Endothelial cell of umbilical vein (primary cell): ENCODE results near the gene ZFHX2. TPM values are rescaled to one million over a fixed set of nuclear protein-coding genes. Genes with fewer than 3 reads are reported as not detected.
"Not testable (repeated sequence)": the region's sequence is repeated elsewhere in the genome, so short reads cannot be mapped to it uniquely, and the experiment has no call there.

ENCODE experiments used
- BruUV-seq: library from RNA; stranded (reverse); fragments of 400-500 nt; replicated peaks from 2 replicates; lab custom pipeline; 2021; lab: Mats Ljungman, UMichigan
- CTCF ChIA-PET: fragments of 300-600, 350-600 bp; sonication (Branson Sonifier 250); formaldehyde crosslinking; loops from one replicate; lab custom pipeline; 2021; ENCODE audit warnings: antibody characterized with exemption, inconsistent platforms; lab: Charles Lee
- POLR2A ChIA-PET: fragments of 300-600, 350-600 bp; sonication (Branson Sonifier 250); formaldehyde crosslinking; loops from one replicate; lab custom pipeline; 2021; ENCODE audit warnings: antibody characterized with exemption, inconsistent platforms; lab: Charles Lee
- DNase-seq: peaks from one replicate; pipeline ENCODE4 v3.0.0-alpha.2; 2011; ENCODE audit warnings: low read depth, low spot score
- FAIRE-seq: peaks from 2 replicates; lab custom pipeline; 2011; peaks lifted over from hg19 to GRCh38; lab: Jason Lieb, UNC
- H2AFZ ChIP-seq: 2 replicates; pipeline ENCODE4 v1.6.0; 2012; ENCODE audit warnings: low read depth, low read length, control low read depth, inconsistent platforms
- H3K27ac ChIP-seq: 2 replicates; pipeline ENCODE4 v1.5.1; 2011; ENCODE audit warnings: low read depth, mild to moderate bottlenecking, control low read depth, low read length, moderate library complexity; ENCODE audit not compliant: insufficient read depth
- H3K27me3 ChIP-seq, 2 experiments: 2 replicates each; pipeline versions ENCODE4 v1.6.0 to v1.6.1; 2011; ENCODE audit warnings: low read length in 2 of 2, mixed read lengths in 1 of 2; ENCODE audit not compliant: control insufficient read depth in 2 of 2, insufficient read depth in 2 of 2
- H3K36me3 ChIP-seq, 2 experiments: 2 replicates in 1 of 2; 3 replicates in 1 of 2; pipeline ENCODE4 v1.5.1; 2011; ENCODE audit warnings: low read length in 2 of 2, mild to moderate bottlenecking in 1 of 2, moderate library complexity in 1 of 2; ENCODE audit not compliant: control insufficient read depth in 2 of 2, insufficient read depth in 2 of 2; ENCODE audit errors: extremely low read depth in 1 of 2
- H3K4me1 ChIP-seq: 3 replicates; pipeline ENCODE4 v1.5.1; 2011; ENCODE audit warnings: mild to moderate bottlenecking, low read length; ENCODE audit not compliant: control insufficient read depth, insufficient read depth; ENCODE audit errors: extremely low read depth
- H3K4me2 ChIP-seq: 2 replicates; pipeline ENCODE4 v1.6.1; 2011; ENCODE audit warnings: low read length, control low read depth, mixed read lengths; ENCODE audit not compliant: insufficient read depth
- H3K4me3 ChIP-seq, 3 experiments: fragments of 200-600 bp in 1 of 3; sonication (generic), shearing (Covaris generic) in 1 of 3; replicated peaks in 1 of 3; 2 replicates each; pipeline ENCODE4 v1.5.1; 2011 to 2016; ENCODE audit warnings: control low read depth in 3 of 3, low read length in 3 of 3, mild to moderate bottlenecking in 2 of 3, inconsistent platforms in 1 of 3, low read depth in 1 of 3, moderate library complexity in 1 of 3; ENCODE audit not compliant: insufficient read depth in 1 of 3
- H3K79me2 ChIP-seq: 2 replicates; pipeline ENCODE4 v1.6.0; 2012; ENCODE audit warnings: low read length, inconsistent platforms; ENCODE audit not compliant: control insufficient read depth, insufficient read depth
- H3K9ac ChIP-seq: replicated peaks from 2 replicates; pipeline ENCODE3; 2011; ENCODE audit warnings: low read length, control low read depth; ENCODE audit not compliant: insufficient read depth; ENCODE audit errors: extremely low read depth
- H3K9me1 ChIP-seq: replicated peaks from 3 replicates; pipeline ENCODE4 v1.6.0; 2011; ENCODE audit warnings: mild to moderate bottlenecking, low read length; ENCODE audit not compliant: control insufficient read depth, insufficient read depth; ENCODE audit errors: extremely low read depth
- H3K9me3 ChIP-seq: replicated peaks from 2 replicates; pipeline ENCODE4 v1.5.1; 2012; ENCODE audit warnings: low read length, inconsistent platforms; ENCODE audit not compliant: control insufficient read depth, insufficient read depth
- H4K20me1 ChIP-seq: replicated peaks from 2 replicates; pipeline ENCODE3; 2011; ENCODE audit warnings: mild to moderate bottlenecking, low read length; ENCODE audit not compliant: control insufficient read depth, insufficient read depth; ENCODE audit errors: extremely low read depth
- CTCF ChIP-seq, 2 donors: IDR thresholded peaks; 1 replicate in 1 of 2; 2 replicates in 1 of 2; pipeline ENCODE4 v1.5.1; 2011; ENCODE audit warnings: low read length in 2 of 2, mild to moderate bottlenecking in 2 of 2, moderate library complexity in 2 of 2, control low read depth in 1 of 2, inconsistent platforms in 1 of 2, low read depth in 1 of 2; ENCODE audit not compliant: insufficient read depth in 1 of 2; ENCODE audit errors: extremely low read depth in 1 of 2
- EZH2 ChIP-seq: IDR thresholded peaks from 2 replicates; pipeline ENCODE4 v1.6.1; 2012; ENCODE audit warnings: borderline replicate concordance, low read depth, mild to moderate bottlenecking, moderate library complexity, low read length, inconsistent platforms; ENCODE audit not compliant: severe bottlenecking
- FOS ChIP-seq: IDR thresholded peaks from 2 replicates; pipeline ENCODE4 v1.6.1; 2011; ENCODE audit warnings: mild to moderate bottlenecking, low read length, moderate library complexity, borderline replicate concordance; ENCODE audit not compliant: insufficient read depth
- GATA2 ChIP-seq: IDR thresholded peaks from 2 replicates; pipeline ENCODE4 v1.7.0; 2011; ENCODE audit warnings: low read depth, mild to moderate bottlenecking, moderate library complexity, mixed read lengths, low read length; ENCODE audit not compliant: insufficient read length, insufficient read depth
- JUN ChIP-seq: IDR thresholded peaks from 2 replicates; pipeline ENCODE4 v1.6.1; 2011; ENCODE audit warnings: borderline replicate concordance, low read depth; ENCODE audit not compliant: insufficient read length, insufficient read depth
- MYC ChIP-seq: IDR thresholded peaks from one replicate; pipeline ENCODE4 v1.6.1; 2011; ENCODE audit warnings: mild to moderate bottlenecking, low read depth, low read length
- POLR2A ChIP-seq: IDR thresholded peaks from 2 replicates; pipeline ENCODE4 v1.6.1; 2012; ENCODE audit warnings: low read depth, mild to moderate bottlenecking, control low read depth, low read length
- POLR2AphosphoS5 ChIP-seq: IDR thresholded peaks from 2 replicates; pipeline ENCODE4 v1.6.1; 2012; ENCODE audit warnings: low read depth, mild to moderate bottlenecking, control low read depth, low read length, moderate library complexity; ENCODE audit not compliant: insufficient read depth
- dilution Hi-C: fragments of 300-500 bp; cut with MboI; formaldehyde crosslinking; loops from one replicate; pipeline ENCODE4 v1.15.0; 2019; ENCODE audit warnings: low sequenced_read_pairs; ENCODE audit not compliant: extremely low pct_ligation_motif_present
- intact Hi-C: fragments of 100-400 bp; cut with micrococcal nuclease; formaldehyde crosslinking; loops from one replicate; pipeline ENCODE4 v1.10.0; 2022
- polyA plus RNA-seq, 4 experiments: library from polyadenylated mRNA; depleted of rRNA in 3 of 4; stranded (reverse) in 3 of 4; unstranded in 1 of 4; fragments of >200 nt; gene quantifications; 2 replicates each; pipeline versions ENCODE4 v1.2.1 to v1.2.3, GENCODE V29; 2011 to 2012; ENCODE audit warnings: missing spikeins in 1 of 4
- total RNA-seq: library from RNA; stranded (reverse); gene quantifications from 2 replicates; pipeline ENCODE4 v1.2.3, GENCODE V29; 2021
- TF ChIP-seq, protein P1 (sequence below): IDR thresholded peaks from 2 replicates; pipeline ENCODE4 v1.6.1; 2011; ENCODE audit not compliant: insufficient read depth, insufficient read length

ZFHX2 gene
- total and polyA plus RNA-seq, 2 donors (not counting 3 experiments of a cell fraction or from before 2014, with no cell fraction given) = 0.25 to 2.3 TPM

DNA sequence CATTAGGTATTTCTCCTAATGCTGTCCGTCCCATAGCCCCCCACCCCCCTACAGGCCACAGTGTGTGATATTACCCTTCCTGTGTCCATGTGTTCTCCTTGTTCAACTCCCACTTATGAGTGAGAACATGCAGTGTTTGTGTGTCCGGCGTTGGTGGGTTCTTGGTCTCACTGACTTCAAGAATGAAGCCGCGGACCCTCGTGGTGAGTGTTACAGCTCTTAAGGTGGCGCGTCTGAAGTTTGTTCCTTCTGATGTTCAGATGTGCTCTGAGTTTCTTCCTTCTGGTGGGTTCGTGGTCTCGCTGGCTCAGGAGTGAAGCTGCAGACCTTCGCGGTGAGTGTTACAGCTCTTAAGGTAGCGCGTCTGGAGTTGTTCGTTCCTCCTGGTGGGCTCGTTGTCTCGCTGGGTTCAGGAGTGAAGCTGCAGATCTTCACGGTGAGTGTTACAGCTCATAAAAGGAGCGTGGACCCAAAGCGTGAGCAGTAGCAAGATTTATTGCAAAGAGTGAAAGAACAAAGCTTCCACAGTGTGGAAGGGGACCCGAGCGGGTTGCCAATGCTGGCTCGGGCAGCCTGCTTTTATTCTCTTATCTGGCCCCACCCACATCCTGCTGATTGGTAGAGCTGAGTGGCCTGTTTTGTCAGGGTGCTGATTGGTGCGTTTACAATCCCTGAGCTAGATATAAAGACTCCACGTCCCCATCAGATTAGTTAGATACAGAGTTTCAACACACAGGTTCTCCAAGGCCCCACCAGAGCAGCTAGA lies 32.4 kb upstream of the ZFHX2 start:
- DNase-seq, H3K4me1 ChIP-seq, intact Hi-C loops, H3K4me3 ChIP-seq, FAIRE-seq, H3K36me3 ChIP-seq, H3K27ac ChIP-seq, H3K9ac ChIP-seq, H4K20me1 ChIP-seq, H3K9me3 ChIP-seq, H3K4me2 ChIP-seq, H3K9me1 ChIP-seq, H3K79me2 ChIP-seq, POLR2A ChIA-PET, H2AFZ ChIP-seq, H3K27me3 ChIP-seq, dilution Hi-C loops, BruUV-seq: not testable (repeated sequence)
- CTCF ChIA-PET = interaction anchor here (0.9 kb wide), 1 partner anchor 82 kb away, joined by 3 read pairs; no protein-coding TSS in a partner anchor

GRCh38 chr14:23582906-23583760 lies 31.6 kb upstream of the ZFHX2 start:
- H3K4me3 ChIP-seq = no peak overlapping the region
- H3K4me2 ChIP-seq = no peak overlapping the region
- no peak overlapping the region for H3K27ac ChIP-seq
- H3K4me1 ChIP-seq = no peaks in the 10 kb centered on the region
- H4K20me1 ChIP-seq = no peaks in the 10 kb centered on the region
- no peaks in the 10 kb centered on the region for H3K79me2 ChIP-seq
- no peak overlapping the region for H2AFZ ChIP-seq
- intact Hi-C loops (no loop called here), dilution Hi-C loops (no loop called here)
- no peaks in the 10 kb centered on the region for H3K36me3 ChIP-seq
- H3K27me3 ChIP-seq = peaks cover 16 to 17% of the 10 kb centered on the region in 2 experiments
- H3K9me1 ChIP-seq = no peaks in the 10 kb centered on the region
- TF ChIP-seq FOS = no peak
- no peak for TF ChIP-seq CTCF (IDR thresholded peaks at IDR 0.05; ENCODE audit: extremely low read depth in 1 of 2, insufficient read depth in 1 of 2, low read depth in 1 of 2, low read length in 2 of 2)
- TF ChIP-seq POLR2A = no peak
- no peak for TF ChIP-seq EZH2
- no peak for TF ChIP-seq GATA2
- no peak for TF ChIP-seq JUN
- TF ChIP-seq POLR2AphosphoS5 = no peak
- TF ChIP-seq, protein P1, sequence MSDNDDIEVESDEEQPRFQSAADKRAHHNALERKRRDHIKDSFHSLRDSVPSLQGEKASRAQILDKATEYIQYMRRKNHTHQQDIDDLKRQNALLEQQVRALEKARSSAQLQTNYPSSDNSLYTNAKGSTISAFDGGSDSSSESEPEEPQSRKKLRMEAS = no peak
- TF ChIP-seq MYC = no peak
- FAIRE-seq = no peak
- no peak overlapping the region for H3K9ac ChIP-seq
- no TSS peak for BruUV-seq
- no peaks in the 10 kb centered on the region for H3K9me3 ChIP-seq
- ChIA-PET CTCF (interaction anchor here (0.9 to 1.6 kb wide), 2 partner anchors 49 to 83 kb away, joined by 3 read pairs; no protein-coding TSS in a partner anchor), POLR2A (no interaction called here)
- no peak for DNase-seq
